Transverse colon (tissue), 4 donors: ENCODE results near the gene IFI27L1.

ENCODE experiments used
- POLR2A ChIP-seq: fragments of 450-650 bp; IDR thresholded peaks from one replicate; pipeline ENCODE4 v1.6.1; 2016; ENCODE audit warnings: antibody characterized with exemption, mild to moderate bottlenecking, moderate library complexity
- POLR2AphosphoS5 ChIP-seq, 3 donors: sonication (generic); formaldehyde crosslinking; IDR thresholded peaks; one replicate each; pipeline ENCODE4 v1.6.1; 2016; ENCODE audit warnings: antibody characterized with exemption in 3 of 3
- TF ChIP-seq, protein P1 (sequence below), 5 experiments: fragments of 200-600 bp in 3 of 5; fragments of 450-650 bp in 2 of 5; sonication (generic) in 3 of 5; IDR thresholded peaks; 1 replicate in 2 of 5; 2 replicates in 3 of 5; pipeline ENCODE4 v1.5.1; 2016 to 2017; ENCODE audit warnings: antibody characterized with exemption in 5 of 5, inconsistent platforms in 3 of 5, mild to moderate bottlenecking in 2 of 5, moderate library complexity in 1 of 5

GRCh38 chr14:94081386-94081820 is 293 bp downstream of the IFI27L1 start:
- TF ChIP-seq, protein P1, sequence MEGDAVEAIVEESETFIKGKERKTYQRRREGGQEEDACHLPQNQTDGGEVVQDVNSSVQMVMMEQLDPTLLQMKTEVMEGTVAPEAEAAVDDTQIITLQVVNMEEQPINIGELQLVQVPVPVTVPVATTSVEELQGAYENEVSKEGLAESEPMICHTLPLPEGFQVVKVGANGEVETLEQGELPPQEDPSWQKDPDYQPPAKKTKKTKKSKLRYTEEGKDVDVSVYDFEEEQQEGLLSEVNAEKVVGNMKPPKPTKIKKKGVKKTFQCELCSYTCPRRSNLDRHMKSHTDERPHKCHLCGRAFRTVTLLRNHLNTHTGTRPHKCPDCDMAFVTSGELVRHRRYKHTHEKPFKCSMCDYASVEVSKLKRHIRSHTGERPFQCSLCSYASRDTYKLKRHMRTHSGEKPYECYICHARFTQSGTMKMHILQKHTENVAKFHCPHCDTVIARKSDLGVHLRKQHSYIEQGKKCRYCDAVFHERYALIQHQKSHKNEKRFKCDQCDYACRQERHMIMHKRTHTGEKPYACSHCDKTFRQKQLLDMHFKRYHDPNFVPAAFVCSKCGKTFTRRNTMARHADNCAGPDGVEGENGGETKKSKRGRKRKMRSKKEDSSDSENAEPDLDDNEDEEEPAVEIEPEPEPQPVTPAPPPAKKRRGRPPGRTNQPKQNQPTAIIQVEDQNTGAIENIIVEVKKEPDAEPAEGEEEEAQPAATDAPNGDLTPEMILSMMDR (IDR thresholded peaks at IDR 0.05), result no peak
- TF ChIP-seq POLR2A (no peak), POLR2AphosphoS5 (IDR thresholded peaks at IDR 0.05) (no peak)
